H9 (cell line): ENCODE data around the gene CHAF1A. TPM values are rescaled to one million over a fixed set of nuclear protein-coding genes. Genes with fewer than 3 reads are reported as not detected.

Experiments
- DNase-seq: peaks from one replicate; pipeline ENCODE4 v3.0.0-alpha.2; 2017
- H2AFZ ChIP-seq: one replicate; pipeline ENCODE4 v1.6.1; 2013; ENCODE audit warnings: mild to moderate bottlenecking, low read length, control low read depth, moderate library complexity
- H2AK5ac ChIP-seq: 2 replicates; pipeline ENCODE4 v1.6.1; 2013; ENCODE audit warnings: low read length, control low read depth, mixed read lengths; ENCODE audit not compliant: insufficient read length
- H2BK120ac ChIP-seq: one replicate; pipeline ENCODE4 v1.6.1; 2013; ENCODE audit warnings: low read depth, mild to moderate bottlenecking, low read length, control low read depth, inconsistent platforms; ENCODE audit not compliant: poor library complexity, severe bottlenecking
- H2BK12ac ChIP-seq: 2 replicates; pipeline ENCODE4 v1.6.1; 2013; ENCODE audit warnings: low read length, control low read depth, mixed read lengths, low read depth; ENCODE audit not compliant: insufficient read length
- H2BK15ac ChIP-seq: 2 replicates; pipeline ENCODE4 v1.6.1; 2013; ENCODE audit warnings: low read depth, low read length, control low read depth
- H2BK20ac ChIP-seq: one replicate; pipeline ENCODE4 v1.6.1; 2013; ENCODE audit warnings: low read depth, mild to moderate bottlenecking, low read length, control low read depth, inconsistent platforms; ENCODE audit not compliant: poor library complexity, severe bottlenecking
- H2BK5ac ChIP-seq: 2 replicates; pipeline ENCODE4 v1.6.1; 2013; ENCODE audit warnings: low read length, control low read depth, mixed read lengths; ENCODE audit not compliant: insufficient read length
- H3K14ac ChIP-seq: 2 replicates; pipeline ENCODE4 v1.6.1; 2013; ENCODE audit warnings: low read length, control low read depth; ENCODE audit not compliant: insufficient read depth
- H3K18ac ChIP-seq: 2 replicates; pipeline ENCODE4 v1.6.1; 2013; ENCODE audit warnings: low read depth, mild to moderate bottlenecking, mixed read lengths, low read length, control low read depth; ENCODE audit not compliant: insufficient read length
- H3K23ac ChIP-seq: 2 replicates; pipeline ENCODE4 v1.6.1; 2013; ENCODE audit warnings: low read length, control low read depth, mixed read lengths, low read depth; ENCODE audit not compliant: insufficient read length
- H3K23me2 ChIP-seq: 2 replicates; pipeline ENCODE4 v1.6.1; 2013; ENCODE audit warnings: low read depth, mild to moderate bottlenecking, mixed read lengths, low read length, control low read depth; ENCODE audit not compliant: insufficient read length, poor library complexity, severe bottlenecking
- H3K27ac ChIP-seq: 2 replicates; pipeline ENCODE4 v1.5.1; 2013; ENCODE audit warnings: low read length, control low read depth, mixed read lengths, low read depth; ENCODE audit not compliant: insufficient read length
- H3K27me3 ChIP-seq: 2 replicates; pipeline ENCODE4 v1.6.1; 2013; ENCODE audit warnings: low read length, control low read depth, inconsistent platforms; ENCODE audit not compliant: insufficient read depth
- H3K4ac ChIP-seq: 2 replicates; pipeline ENCODE4 v1.6.1; 2013; ENCODE audit warnings: low read depth, mild to moderate bottlenecking, control low read depth, inconsistent platforms, low read length, moderate library complexity
- H3K4me1 ChIP-seq: 2 replicates; pipeline ENCODE4 v1.6.1; 2013; ENCODE audit warnings: low read length, control low read depth, inconsistent platforms; ENCODE audit not compliant: insufficient read depth
- H3K4me2 ChIP-seq: 2 replicates; pipeline ENCODE4 v1.6.1; 2013; ENCODE audit warnings: low read length, control low read depth, mixed read lengths; ENCODE audit not compliant: insufficient read length, insufficient read depth
- H3K56ac ChIP-seq: 2 replicates; pipeline ENCODE4 v1.6.1; 2013; ENCODE audit warnings: low read depth, mild to moderate bottlenecking, mixed read lengths, low read length, control low read depth; ENCODE audit not compliant: insufficient read length
- H3K79me1 ChIP-seq: 2 replicates; pipeline ENCODE4 v1.6.1; 2013; ENCODE audit warnings: low read depth, mild to moderate bottlenecking, moderate library complexity, low read length, control low read depth, inconsistent platforms; ENCODE audit not compliant: insufficient read depth, poor library complexity, severe bottlenecking
- H3K79me2 ChIP-seq: 2 replicates; pipeline ENCODE4 v1.6.1; 2013; ENCODE audit warnings: low read length, control low read depth, inconsistent platforms; ENCODE audit not compliant: insufficient read depth
- H3K9ac ChIP-seq: 2 replicates; pipeline ENCODE4 v1.6.1; 2013; ENCODE audit warnings: low read length, control low read depth, mixed read lengths; ENCODE audit not compliant: insufficient read length; ENCODE audit errors: extremely low read depth
- H3K9me3 ChIP-seq: one replicate; pipeline ENCODE4 v1.6.1; 2013; ENCODE audit warnings: low read depth, low read length, inconsistent platforms; ENCODE audit not compliant: control insufficient read depth
- H3T11ph ChIP-seq: one replicate; pipeline ENCODE4 v1.6.1; 2013; ENCODE audit warnings: mild to moderate bottlenecking, low read length, control low read depth, inconsistent platforms
- H4K20me1 ChIP-seq: one replicate; pipeline ENCODE4 v1.6.1; 2013; ENCODE audit not compliant: control insufficient read depth, insufficient read length, insufficient read depth
- H4K5ac ChIP-seq: 2 replicates; pipeline ENCODE4 v1.6.1; 2013; ENCODE audit warnings: low read depth, mild to moderate bottlenecking, mixed read lengths, low read length, control low read depth; ENCODE audit not compliant: insufficient read length
- H4K8ac ChIP-seq: replicated peaks from 2 replicates; pipeline ENCODE4 v1.6.1; 2013; ENCODE audit warnings: low read length, control low read depth, mixed read lengths, low read depth; ENCODE audit not compliant: insufficient read length
- H4K91ac ChIP-seq: 2 replicates; pipeline ENCODE4 v1.6.1; 2013; ENCODE audit warnings: low read depth, mild to moderate bottlenecking, moderate library complexity, mixed read lengths, low read length, control low read depth; ENCODE audit not compliant: insufficient read length
- H3K27ac Mint-ChIP-seq, 3 experiments: 2 replicates in 2 of 3; 3 replicates in 1 of 3; pipeline ENCODE4 v1.8.0; 2020 to 2021; ENCODE audit warnings: mixed read lengths in 3 of 3, mild to moderate bottlenecking in 1 of 3, moderate library complexity in 1 of 3
- H3K27me3 Mint-ChIP-seq: 2 replicates; pipeline ENCODE4 v1.8.0; 2021; ENCODE audit warnings: low read depth, mild to moderate bottlenecking, moderate library complexity, mixed read lengths
- H3K36me3 Mint-ChIP-seq, 3 experiments: 2 replicates in 2 of 3; 3 replicates in 1 of 3; pipeline ENCODE4 v1.8.0; 2020 to 2021; ENCODE audit warnings: low read depth in 3 of 3, mixed read lengths in 3 of 3; ENCODE audit not compliant: insufficient read depth in 1 of 3
- H3K4me1 Mint-ChIP-seq, 2 experiments: 2 replicates each; pipeline ENCODE4 v1.8.0; 2020; ENCODE audit warnings: mixed read lengths in 2 of 2
- H3K4me3 Mint-ChIP-seq, 2 experiments: 2 replicates in 1 of 2; 3 replicates in 1 of 2; pipeline ENCODE4 v1.8.0; 2020 to 2021; ENCODE audit warnings: mild to moderate bottlenecking in 2 of 2, mixed read lengths in 2 of 2, moderate library complexity in 1 of 2
- H3K9me3 Mint-ChIP-seq, 2 experiments: 2 replicates in 1 of 2; 3 replicates in 1 of 2; pipeline ENCODE4 v1.8.0; 2020; ENCODE audit warnings: mild to moderate bottlenecking in 2 of 2, mixed read lengths in 2 of 2, moderate library complexity in 1 of 2
- CTCF ChIP-seq: fragments of 200-600 bp; sonication (generic); conservative IDR thresholded peaks from 3 replicates; pipeline ENCODE4 v1.8.0; 2021; ENCODE audit warnings: antibody characterized with exemption, mild to moderate bottlenecking
- WGBS: extraction: QIAGEN DNeasy Blood & Tissue Kit; methylation state at CpG from one replicate; pipeline ENCODE4 v1.1.7; 2013; ENCODE audit warnings: missing lambda C conversion rate, low lambda C conversion rate, mixed read lengths; ENCODE audit not compliant: insufficient read length; ENCODE audit errors: extremely low coverage; 5-methylcytosine and 5-hydroxymethylcytosine counted together
- total RNA-seq: library from RNA; stranded (reverse); gene quantifications from 2 replicates; pipeline ENCODE4 v1.2.1, GENCODE V29; 2021

The CHAF1A gene
- total RNA-seq, 1 experiment from 2014 or later, result 143 TPM

- H2BK15ac ChIP-seq, result no peak overlapping the region
- peaks cover 21% of the 10 kb centered on the region for H3K79me1 ChIP-seq
- H2BK5ac ChIP-seq, result no peak overlapping the region
- H3K9me3 Mint-ChIP-seq, result no peaks in the 10 kb centered on the region
- no peak overlapping the region for H3K56ac ChIP-seq
- peaks cover 5% of the 10 kb centered on the region for H4K20me1 ChIP-seq
- no peak overlapping the region for H3K23ac ChIP-seq
- peak overlapping the region in 1 of 2 experiments; percentile 12; a peak in 1 of 5 replicates for H3K4me3 Mint-ChIP-seq
- no peak for TF ChIP-seq CTCF
- no peaks in the 10 kb centered on the region for H3K9me3 ChIP-seq
- H3K27ac ChIP-seq, result no peak overlapping the region
- no peak overlapping the region for H2AFZ ChIP-seq
- no peak overlapping the region for H4K8ac ChIP-seq
- peak overlapping the region; percentile 69 to 98 (median 97) for H3K27ac Mint-ChIP-seq
- no peak overlapping the region for H2BK12ac ChIP-seq
- H3K9ac ChIP-seq, result no peak overlapping the region
- H2AK5ac ChIP-seq, result no peak overlapping the region
- peaks cover 34 to 44% of the 10 kb centered on the region in 2 experiments for H3K4me1 Mint-ChIP-seq
- H3K4me1 ChIP-seq, result no peaks in the 10 kb centered on the region; the same call in 1 of the 2 replicates
- no CpG with 5 or more reads among the region's 9 CpGs for WGBS
- no peak overlapping the region for H4K91ac ChIP-seq
- no peaks in the 10 kb centered on the region for H3K23me2 ChIP-seq
- no peak for DNase-seq
- H3K36me3 Mint-ChIP-seq, result peaks cover 37 to 84% (median 61%) of the 10 kb centered on the region in 3 experiments
- H2BK120ac ChIP-seq, result no peak overlapping the region
- H3K27me3 ChIP-seq, result no peaks in the 10 kb centered on the region
- H3K27me3 Mint-ChIP-seq, result no peaks in the 10 kb centered on the region
- H4K5ac ChIP-seq, result no peak overlapping the region
- no peak overlapping the region for H2BK20ac ChIP-seq
- no peak overlapping the region for H3K4me2 ChIP-seq
- peaks cover 34% of the 10 kb centered on the region; the same call in 1 of the 2 replicates for H3K79me2 ChIP-seq
- no peak overlapping the region for H3K14ac ChIP-seq
- H3T11ph ChIP-seq, result no peak overlapping the region
- H3K18ac ChIP-seq, result no peak overlapping the region
- H3K4ac ChIP-seq, result no peak overlapping the region
These were observed 13.8 kb downstream of the CHAF1A start for GRCh38 chr19:4416268-4416667.
